Activated CD8-positive, alpha-beta memory T cell treated with anti-CD3 and anti-CD28 coated beads for 4 hours (primary cell): ENCODE measurements around the gene TSNAX.

Source experiments
- DNase-seq, 2 donors: peaks; one replicate each; pipeline ENCODE4 v3.0.0-alpha.2; 2020; ENCODE audit warnings: low read depth in 2 of 2

TSNAX gene

DNA sequence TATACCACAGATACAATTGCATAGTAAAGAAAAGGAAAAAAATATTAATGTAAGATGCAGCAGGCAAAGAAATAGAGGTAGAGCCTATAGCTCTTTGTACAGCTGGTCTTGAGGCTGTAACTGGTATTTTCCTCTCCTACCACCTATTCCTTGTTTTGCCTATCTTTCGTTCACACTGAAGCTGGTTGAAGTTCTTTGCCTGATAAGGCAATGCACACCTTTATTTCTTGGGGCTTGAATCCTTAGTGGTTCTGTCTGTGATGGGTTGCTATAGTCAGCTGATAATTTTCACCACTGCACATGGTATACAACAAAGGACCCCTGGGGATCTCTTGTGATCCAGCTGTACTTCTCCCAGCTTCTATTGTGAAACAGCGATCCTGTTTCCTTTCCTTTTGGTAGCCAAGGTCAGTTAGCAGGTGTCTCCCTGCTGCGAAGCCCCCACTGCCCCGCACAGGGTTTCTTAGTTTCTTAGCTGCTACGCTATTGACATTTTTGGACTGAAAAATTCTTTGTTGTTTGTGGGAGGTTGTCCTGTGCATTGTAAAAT lies 9.9 kb upstream of the TSNAX start:
- DNase-seq = no peak

DNA sequence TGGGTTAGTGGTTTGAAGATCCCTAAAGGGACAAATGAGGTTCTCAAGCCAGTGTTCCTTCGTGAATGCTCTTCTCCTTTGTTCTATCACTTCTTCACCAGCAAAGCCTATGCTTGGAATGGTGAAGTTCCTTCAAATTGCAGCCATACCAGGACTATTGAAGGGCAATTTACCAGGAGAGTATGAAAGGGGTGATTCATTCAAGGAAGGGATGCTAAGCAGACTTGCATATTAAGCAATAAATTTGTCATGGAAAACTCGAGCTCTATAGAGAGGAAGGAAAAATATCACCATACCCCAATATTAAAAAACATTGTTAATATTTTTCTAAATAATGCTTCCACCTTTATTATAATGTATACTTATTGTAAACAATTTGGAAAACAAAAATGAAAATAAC lies 9.3 kb upstream of the TSNAX start:
- DNase-seq = no peak

DNA sequence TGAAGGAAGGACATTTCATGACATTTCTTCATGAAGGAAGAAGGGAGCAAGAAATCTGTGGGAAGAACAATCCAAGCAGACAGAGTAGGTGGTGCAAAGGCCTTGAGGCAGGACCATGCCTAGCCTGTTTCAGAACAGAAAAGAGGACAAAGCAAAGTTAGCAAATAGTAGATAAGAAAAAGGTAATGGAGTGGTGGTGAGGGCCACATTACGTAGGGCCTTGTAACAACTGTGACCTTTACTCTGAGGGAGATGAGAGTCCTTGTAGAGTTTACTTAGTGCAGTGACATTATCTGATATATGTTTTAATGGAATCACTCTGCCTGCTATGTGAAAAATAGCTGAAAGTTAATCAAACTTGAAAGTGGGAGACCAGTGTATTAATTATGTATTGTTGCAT lies 6.4 kb upstream of the TSNAX start:
- DNase-seq = no peak

DNA sequence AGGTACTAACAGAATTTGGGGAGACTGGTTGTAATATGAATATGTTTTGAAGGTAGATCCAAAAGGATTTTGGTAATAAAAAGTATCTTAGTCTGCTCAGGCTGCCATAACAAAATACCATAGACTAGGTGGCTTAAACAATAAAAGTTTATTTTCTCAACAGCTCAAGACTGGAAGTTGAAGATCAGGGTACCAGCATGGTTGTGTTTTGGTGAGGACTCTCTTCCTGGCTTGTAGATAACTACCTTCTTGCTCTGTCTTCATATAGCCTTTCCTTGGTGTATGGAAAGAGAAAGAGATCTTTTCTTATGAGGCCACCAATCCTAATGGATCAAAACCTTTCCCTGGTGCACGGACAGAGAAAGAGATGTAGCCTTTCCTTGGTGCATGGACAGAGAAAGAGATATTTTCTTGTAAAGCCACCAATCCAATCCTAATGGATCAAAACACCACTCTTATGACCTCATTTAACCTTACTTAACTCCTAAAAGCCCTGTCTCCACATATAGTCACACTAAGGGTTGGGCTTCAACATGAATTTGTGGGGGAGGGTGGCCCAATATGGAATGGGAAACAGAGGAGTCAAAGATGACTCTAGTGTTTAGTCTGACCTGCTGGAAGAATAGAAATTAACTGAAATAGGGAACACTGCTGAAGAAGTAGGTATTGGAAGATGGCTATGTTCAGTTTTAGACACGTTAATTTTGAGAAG lies 5.4 kb upstream of the TSNAX start:
- DNase-seq = no peak

DNA sequence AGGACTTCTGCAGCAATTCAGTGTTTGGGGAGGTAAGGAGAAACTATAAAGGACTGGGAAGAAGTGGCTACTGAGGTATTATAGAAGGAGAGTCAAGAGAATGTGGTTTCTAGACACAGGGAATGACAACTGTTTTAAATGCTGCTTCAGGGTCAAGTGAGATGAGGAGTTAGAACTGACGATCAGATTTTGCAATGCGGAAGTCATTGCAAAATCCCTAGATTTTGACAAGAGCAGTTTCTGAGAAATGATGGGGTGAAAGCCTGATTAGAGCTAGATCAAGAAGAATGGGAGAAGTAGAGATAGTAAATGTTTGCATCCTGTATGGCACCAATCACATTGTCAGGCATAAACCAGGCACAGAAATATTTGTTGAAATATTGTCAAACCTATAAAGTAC lies 4.7 kb upstream of the TSNAX start:
- DNase-seq = no peak

DNA sequence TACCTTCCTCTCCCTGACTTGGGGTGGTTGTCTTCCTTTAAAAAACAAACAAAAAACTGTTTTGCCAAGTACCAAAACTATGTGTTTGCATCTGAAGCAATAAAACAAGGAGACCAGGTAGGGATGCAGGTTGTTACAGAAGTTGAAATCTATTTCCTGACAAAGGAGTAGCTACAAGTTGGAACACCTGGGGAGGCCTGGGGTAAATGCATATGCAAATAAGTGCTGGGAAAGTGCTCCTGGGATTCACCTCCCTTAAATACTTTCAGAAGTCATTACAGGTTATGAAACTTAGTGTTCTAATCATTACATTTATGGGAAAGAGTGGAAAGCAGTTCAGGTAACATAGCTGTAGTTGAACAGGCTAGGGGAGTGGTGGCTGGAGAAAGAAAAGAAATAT lies 1.9 kb upstream of the TSNAX start:
- no peak for DNase-seq

DNA sequence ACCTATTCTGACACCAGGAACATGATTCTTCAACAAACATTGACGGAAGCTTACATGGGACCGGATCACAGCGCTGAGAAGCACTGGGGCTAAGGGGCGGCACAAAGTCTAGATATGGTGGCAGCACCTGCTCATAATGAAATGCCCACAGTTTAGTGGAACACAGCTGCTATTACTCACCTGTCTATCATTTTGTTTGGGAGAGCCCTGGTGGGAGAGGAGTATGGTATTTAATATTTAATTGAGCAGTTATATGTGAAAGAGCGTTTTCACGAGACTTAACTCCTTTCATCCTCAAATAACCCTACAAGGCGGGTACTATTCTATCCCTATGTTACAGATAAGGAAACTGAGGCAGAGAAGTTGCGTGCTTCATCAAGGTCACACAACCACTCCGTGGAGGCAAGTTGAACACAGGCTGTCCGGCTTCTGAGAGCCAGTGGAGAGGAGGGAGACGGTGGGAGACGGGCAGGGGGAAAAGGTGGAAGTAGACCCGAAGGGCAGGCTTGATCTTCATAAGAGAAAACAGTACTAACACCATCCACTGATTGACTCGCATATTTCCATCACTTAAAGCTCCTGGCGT lies 790 bp upstream of the TSNAX start:
- DNase-seq = no peak

DNA sequence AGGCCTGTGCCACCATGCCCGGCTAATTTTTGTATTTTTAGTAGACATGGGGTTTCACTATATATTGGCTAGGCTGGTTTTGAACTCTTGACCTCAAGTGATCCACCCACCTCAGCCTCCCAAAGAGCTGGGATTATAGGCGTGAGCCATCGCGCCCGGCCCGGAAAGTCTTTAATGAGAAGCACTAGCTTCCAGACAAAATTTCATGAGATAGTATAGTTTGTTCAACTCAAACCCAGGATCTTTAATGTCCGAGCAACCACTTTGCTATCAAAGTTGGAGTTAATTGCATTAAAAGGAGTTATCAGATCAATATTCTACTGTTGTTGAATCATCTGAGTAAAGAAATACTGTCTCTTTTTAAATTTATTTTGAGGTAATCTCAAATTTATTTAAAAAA lies 4.8 kb downstream of the TSNAX start:
- DNase-seq = no peak

DNA sequence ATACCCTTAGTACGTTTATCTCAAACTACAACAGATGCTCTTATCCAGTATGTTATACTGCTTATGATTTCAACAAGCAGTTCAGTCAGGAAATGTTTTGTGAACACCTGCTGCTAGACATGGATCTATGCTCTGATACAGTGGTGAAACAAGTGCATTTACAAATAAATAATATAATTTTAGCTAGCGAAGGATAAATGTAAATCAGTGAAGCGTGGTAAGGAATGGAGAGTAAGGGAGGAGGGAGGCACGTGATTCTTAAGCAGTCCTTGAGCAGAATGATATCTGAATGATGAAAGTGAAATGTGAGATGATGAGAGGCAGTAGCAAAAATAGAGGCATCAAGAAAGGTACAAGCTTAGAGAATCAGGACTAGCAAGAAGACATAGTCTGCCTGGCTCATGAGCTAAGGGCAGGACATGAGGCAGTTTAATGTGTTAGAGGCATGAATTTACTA lies 6.3 kb downstream of the TSNAX start:
- DNase-seq = no peak

DNA sequence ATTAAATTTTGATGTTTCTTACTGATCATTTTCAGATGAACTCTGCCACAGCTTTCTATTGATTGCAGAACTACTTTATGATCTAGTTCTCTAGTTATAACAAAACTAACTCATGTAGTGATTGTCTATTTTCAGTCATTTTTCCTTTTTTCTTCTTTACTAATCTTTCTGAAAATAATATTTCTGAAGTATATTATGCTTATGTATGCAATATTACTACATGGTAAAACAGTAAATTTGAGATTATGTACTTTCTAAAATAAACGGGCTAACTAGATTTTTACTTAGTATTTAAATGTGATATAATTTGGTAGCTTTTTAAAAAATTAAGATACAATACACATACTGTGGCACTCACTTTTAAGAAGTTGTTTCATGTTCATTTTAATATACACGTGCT lies 7.6 kb downstream of the TSNAX start:
- DNase-seq = no peak

DNA sequence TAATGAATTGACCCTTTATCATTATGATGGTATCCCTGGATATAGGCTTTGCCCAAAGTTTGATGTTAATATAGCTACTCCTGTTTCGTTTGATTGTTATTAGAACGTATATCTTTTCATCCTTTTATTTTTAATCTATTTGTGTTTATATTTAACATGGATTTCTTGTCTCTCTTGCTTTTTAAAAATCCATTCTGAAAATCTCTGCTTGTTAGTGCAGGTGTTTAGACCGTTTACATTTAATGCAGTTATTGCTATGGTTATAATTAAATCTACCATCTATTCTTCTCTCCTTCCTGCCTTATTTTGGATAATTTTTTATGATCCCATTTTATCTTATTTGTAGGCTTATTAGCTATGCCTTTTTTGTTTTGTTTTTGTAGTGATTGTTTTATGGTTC lies 12.4 kb downstream of the TSNAX start:
- DNase-seq = no peak

DNA sequence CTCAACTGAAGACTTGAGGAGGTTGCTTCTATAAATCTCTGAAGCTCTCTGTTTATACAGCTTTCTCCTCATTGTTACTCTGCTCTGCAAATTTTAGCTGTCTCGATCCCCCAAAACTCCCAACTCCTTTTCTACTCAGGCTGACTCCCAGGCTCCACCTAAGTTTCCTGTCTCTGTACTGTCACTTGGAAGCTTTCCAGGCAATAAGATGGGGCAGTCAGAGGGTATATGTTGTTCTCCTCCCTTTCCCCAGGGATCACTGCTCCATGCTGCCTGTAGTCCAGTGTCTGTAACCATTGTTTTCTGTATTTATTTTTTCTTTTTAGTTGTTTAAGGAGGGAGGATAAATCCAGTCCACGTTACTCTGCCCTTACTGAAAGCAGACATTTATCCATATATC lies 13.4 kb downstream of the TSNAX start:
- no peak for DNase-seq

DNA sequence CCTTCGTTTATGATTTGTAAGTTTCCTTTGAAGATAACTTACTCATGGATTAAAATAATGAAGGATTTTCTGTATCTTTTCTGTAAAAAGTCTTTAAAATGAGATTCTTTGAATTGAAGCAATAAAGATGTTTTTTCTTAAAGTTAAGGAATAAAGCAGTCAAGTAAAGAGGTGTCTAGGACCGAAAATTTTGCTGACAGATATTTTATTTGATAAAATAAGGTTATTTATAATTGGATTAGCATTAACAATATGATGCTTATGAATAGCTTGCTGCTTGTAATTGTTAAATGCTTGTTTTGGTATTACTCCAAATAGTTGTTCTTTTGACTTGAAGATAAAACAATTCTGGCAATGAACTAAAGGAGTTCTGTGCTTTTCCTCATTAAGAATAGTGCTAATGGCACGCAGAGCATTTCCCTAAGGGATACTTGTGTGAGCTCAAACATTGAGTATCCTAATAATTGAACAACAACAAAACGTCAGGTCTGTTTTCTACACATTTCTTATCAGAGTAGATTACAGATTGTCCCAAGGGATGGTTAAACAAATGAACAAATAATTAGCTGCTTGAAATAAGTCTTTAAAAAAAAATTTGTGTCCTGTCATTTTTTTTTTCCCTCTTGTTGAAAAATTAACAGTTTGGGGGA lies 16.6 kb downstream of the TSNAX start:
- DNase-seq = no peak

DNA sequence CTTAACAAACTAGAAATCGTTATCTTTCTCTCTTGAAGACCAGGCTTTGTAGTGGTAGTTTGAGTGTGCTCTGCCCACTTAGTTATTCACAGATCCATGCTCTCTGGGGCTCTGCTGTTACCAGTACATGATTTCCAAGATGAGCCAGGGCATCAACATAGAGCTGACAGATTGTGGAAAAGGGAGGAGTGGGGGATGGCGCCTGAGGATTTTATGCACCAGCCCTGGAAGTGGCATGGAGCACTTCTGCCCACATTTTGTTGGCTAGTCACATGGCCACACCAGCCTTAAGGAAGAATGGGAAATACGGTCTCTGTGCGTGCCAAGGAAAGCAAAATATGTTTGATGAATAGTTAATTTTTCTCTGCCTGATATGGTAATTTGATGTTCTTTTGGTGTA lies 18.2 kb downstream of the TSNAX start:
- no peak for DNase-seq

DNA sequence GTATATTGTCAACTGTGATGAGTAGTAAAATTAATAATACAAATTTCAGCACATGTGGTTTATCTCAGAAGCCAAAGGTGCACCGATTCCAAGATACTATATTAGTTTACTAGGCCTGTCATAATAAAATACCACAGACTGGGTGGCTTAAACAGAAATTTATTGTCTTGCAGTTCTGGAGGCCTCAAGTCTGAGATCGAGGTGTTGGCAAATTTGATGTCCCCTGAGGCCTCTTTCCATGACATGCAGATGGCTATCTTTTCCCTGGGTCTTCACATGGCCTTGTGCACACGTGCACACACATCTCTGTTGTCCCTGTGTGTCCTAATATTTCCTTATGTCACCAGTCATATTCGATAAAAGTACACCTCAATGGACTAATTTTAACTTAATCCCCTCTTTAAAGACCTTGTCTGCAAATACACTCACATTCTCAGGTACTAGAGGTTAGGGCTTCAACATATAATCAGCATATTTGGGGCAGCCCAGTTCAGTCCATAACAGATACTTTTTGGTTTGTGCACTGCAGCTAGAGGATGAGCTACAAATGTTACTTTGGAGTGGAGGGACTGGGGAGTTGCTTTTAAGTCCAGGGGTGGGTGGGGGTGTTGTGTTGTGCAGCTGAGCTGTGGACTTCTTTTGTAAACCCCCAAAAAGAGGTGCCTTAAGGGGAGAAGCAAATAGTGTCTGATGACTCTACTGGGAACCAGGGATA lies 21.4 kb downstream of the TSNAX start:
- no peak for DNase-seq

DNA sequence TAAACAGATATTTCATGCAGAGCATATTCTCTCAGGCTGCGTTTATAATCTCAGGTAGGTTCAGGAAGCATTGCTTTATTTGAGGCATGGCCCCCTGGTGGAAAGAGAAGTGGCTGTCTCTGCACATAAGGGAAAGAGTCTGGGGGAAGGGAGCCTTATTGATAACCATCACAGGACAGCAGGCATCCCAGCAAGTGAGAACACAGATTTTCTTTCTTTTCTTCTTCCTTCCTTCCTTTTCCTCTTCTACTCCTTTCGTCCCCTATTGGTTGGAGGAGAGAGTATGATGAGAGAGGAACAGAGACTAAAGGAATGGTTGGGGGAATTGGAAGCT lies 21.9 kb downstream of the TSNAX start:
- DNase-seq = no peak

DNA sequence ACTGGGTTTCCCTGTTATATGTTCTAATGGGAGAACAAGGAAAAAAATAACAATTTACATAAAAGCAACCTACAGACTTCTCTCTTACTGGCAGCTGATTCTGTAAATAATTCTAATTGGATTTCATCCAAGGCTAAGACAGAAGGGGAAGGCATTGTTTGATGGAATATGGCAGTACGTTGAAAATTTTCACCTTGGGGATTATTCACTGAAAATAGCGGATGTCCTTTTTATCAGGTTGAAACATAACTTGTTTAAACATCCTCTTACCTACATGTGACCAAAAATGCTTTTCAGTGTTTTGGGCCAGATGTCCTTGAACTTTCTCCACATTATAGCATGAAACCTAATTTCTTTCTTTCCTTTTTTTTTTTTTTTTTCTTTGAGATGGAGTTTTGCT lies 24.9 kb downstream of the TSNAX start:
- DNase-seq = no peak

DNA sequence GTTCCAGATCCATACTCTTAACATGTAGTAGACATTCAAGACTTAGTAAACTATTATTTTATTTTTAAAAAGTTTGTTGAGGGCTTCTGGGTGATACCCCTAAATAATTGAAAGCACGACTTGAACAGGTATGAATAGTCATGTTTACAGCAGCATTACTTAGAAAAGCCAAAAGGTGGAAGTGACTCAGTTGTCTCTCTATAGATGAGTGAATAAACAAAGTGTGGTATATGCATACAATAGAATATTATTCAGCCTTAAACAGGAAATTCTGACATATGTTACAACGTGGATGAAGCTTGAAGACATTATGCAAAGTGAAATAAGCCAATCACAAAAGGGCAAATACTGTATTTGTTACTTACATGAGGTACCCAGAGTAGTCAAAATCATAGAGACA lies 26.5 kb downstream of the TSNAX start:
- no peak for DNase-seq

DNA sequence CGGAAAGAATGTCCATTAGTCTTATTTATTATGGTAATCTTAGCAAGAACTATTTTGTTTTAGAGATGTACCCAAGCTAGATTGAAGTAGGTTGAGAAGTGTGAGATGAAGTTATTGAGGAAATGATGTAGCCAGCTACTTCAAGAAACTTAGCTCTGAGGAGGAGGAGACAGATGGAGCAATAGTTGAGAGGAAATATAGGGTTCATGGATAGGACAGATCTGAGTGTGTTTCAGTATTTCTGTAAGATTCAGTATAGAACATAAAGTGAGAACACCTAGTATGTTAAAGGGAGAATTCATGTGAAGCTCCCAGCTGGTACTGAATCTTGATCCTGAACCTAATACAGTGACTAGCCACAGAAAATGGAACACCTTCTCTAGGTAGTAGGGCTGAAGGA lies 28.9 kb downstream of the TSNAX start:
- DNase-seq = no peak

DNA sequence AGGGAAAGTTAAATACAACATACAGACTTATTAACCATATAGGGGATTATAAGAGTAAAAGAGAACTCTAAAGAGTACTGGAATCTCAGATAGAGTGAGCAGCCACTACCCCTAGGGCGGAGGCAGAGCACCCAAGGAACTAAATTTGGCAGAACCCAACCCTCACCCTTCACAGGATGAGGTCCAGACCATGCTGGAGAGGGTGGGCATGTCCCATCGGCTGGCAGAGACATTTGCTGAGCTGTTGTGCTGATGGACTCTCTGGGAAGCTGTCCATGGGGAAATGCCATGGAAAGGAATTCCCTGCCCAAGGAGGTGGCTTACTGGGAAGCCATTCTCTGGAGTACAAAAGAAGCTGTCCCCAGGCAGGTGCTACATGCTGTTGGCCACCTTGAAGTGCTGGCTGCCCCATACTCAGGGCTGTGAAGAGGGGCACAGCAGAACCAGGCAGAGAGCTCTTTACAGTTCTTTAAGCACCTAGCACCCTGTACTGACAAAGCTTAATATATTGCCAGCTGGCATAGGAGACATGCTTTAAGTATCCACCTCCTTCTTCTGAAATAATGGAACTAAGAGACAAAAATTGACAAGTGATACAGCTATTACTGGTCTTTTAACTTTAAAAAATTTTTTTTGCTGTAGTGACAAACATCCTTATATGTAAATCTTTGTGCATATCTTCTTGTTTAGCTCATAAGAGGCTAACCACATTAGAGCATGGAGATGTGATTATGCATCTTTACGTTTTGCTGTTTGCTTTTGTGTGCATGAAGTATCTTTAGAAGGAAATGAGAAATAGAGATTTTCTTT lies 29.6 kb downstream of the TSNAX start:
- DNase-seq = no peak

DNA sequence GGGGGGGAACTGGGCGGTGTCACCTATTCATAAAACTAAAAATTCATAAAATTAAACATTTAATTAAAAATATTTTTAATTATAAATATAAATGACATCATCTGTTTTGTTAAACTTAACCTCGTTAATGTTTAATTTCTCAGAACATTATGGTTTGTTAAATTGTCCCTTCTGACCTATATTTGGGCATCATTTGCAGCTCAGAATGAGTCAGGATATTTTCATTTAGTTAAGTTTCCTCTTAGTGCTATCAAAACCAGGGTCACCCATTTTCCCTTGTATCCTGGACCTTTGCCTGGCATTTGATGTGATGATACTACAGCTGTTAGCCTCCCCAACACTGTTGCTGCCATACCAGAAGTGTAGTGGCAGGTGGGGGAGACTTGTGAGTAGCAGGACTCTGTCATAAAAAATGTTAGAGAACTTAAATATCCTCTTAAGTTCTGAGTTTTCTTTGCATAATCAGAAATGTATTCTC lies 30.3 kb downstream of the TSNAX start:
- no peak for DNase-seq
